ENCODE measurements around the gene CNR2.

GRCh38 chr1:23923592-23924499, 10.7 kb upstream of the CNR2 start:
- TF ChIP-seq CTCF (IDR thresholded peaks at IDR 0.05; ENCODE audit: borderline replicate concordance, extremely low read depth, low read length, poor library complexity, severe bottlenecking) = no peak
- TF ChIP-seq EZH2 (IDR thresholded peaks at IDR 0.05; ENCODE audit: borderline replicate concordance, low read depth, low read length, severe bottlenecking) = no peak
